Measurements from ENCODE around the gene ABRAXAS1.

DNA sequence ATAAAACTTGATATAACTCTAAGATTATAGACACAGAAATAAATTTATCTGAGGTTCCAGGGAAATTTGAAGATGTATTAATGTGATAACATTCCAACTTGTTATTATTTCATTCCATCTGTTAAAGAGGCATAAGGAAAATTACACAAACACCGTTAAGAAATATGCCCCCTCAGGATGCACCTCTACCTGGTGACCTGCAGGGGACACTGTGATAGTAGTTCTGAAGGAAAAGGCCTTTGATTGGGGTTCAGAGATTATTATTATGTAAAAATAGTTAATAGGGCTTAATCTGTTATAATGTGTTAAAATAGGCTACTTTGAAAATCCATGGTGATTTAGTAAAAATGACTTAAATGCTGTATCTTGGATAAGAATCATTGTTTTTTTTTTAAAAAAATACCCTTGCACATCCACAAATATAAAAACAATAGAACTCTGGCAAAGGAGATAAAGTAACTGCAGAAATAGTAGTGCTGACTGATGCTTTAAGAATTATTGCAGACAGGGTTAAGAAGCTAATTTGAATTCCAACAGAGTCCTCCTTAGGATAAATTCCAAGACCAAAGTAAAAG, 6.1 kb upstream of the ABRAXAS1 start:
- TF ChIP-seq SUZ12 (IDR thresholded peaks at IDR 0.05; ENCODE audit: extremely low read depth, insufficient read depth, insufficient read length): no peak
- no peak for TF ChIP-seq ZNF274 (IDR thresholded peaks at IDR 0.05; ENCODE audit: low read depth, low read length)
- no peak for TF ChIP-seq YY1 (IDR thresholded peaks at IDR 0.05; ENCODE audit: insufficient read depth, insufficient read length)
